Transverse colon (tissue), 4 donors: Measurements from ENCODE around the gene MCM3AP. TPM values are rescaled to one million over a fixed set of nuclear protein-coding genes. Genes with fewer than 3 reads are reported as not detected.

Source experiments
- DNase-seq: peaks from one replicate; pipeline ENCODE4 v3.0.0-alpha.2; 2019
- H3K27ac ChIP-seq, 4 donors: fragments of 200-600 bp; sonication (generic); 2 replicates each; pipeline ENCODE4 v1.5.1; 2016 to 2018; ENCODE audit warnings: inconsistent platforms in 4 of 4
- H3K27me3 ChIP-seq: fragments of 200-600 bp; sonication (generic); 2 replicates; pipeline ENCODE4 v1.5.1; 2017; ENCODE audit warnings: inconsistent platforms
- H3K36me3 ChIP-seq, 4 donors: fragments of 200-600 bp; sonication (generic); 2 replicates each; pipeline ENCODE4 v1.5.1; 2017 to 2019; ENCODE audit warnings: inconsistent platforms in 4 of 4
- H3K4me1 ChIP-seq, 4 donors: fragments of 200-600 bp; sonication (generic); 2 replicates each; pipeline ENCODE4 v1.5.1; 2017 to 2020; ENCODE audit warnings: inconsistent platforms in 4 of 4
- H3K4me3 ChIP-seq, 4 donors: fragments of 200-600 bp; sonication (generic); 1 replicate in 1 of 4; 2 replicates in 3 of 4; pipeline versions ENCODE4 v1.5.1 to v1.6.1; 2017 to 2019; ENCODE audit warnings: inconsistent platforms in 4 of 4
- H3K9me3 ChIP-seq, 2 donors: fragments of 200-600 bp; sonication (generic); 2 replicates each; pipeline ENCODE4 v1.5.1; 2017 to 2019; ENCODE audit warnings: inconsistent platforms in 2 of 2
- CTCF ChIP-seq, 5 experiments: fragments of 200-600 bp in 3 of 5; fragments of 450-650 bp in 2 of 5; sonication (generic) in 3 of 5; IDR thresholded peaks; 1 replicate in 2 of 5; 2 replicates in 3 of 5; pipeline ENCODE4 v1.5.1; 2016 to 2017; ENCODE audit warnings: antibody characterized with exemption in 5 of 5, inconsistent platforms in 3 of 5, mild to moderate bottlenecking in 2 of 5, moderate library complexity in 1 of 5
- EP300 ChIP-seq: sonication (generic); formaldehyde crosslinking; IDR thresholded peaks from one replicate; pipeline ENCODE4 v1.6.1; 2017; ENCODE audit warnings: antibody characterized with exemption, low read depth
- POLR2A ChIP-seq: fragments of 450-650 bp; IDR thresholded peaks from one replicate; pipeline ENCODE4 v1.6.1; 2016; ENCODE audit warnings: antibody characterized with exemption, mild to moderate bottlenecking, moderate library complexity
- POLR2AphosphoS5 ChIP-seq, 3 donors: sonication (generic); formaldehyde crosslinking; IDR thresholded peaks; one replicate each; pipeline ENCODE4 v1.6.1; 2016; ENCODE audit warnings: antibody characterized with exemption in 3 of 3
- whole genome bisulfite sequencing, 2 donors: methylation state at CpG; one replicate each; pipeline ENCODE4 v1.1.5; 2018; ENCODE audit warnings: low coverage in 1 of 2; 5-methylcytosine and 5-hydroxymethylcytosine counted together
- in situ Hi-C, 4 donors: fragments of 200-750 bp; cut with MboI; loops; one replicate each; pipeline versions ENCODE4 v1.15.0 to v1.15.1; 2017; ENCODE audit warnings: low sequenced_read_pairs in 3 of 4, low pct_ligation_motif_present in 1 of 4, low pct_unique_long_range_greater_than_20kb in 1 of 4
- intact Hi-C: fragments of 100-400 bp; cut with DNase I; formaldehyde crosslinking; loops from one replicate; pipeline ENCODE4 v1.15.1; 2023; ENCODE audit warnings: low total_unique reads
- total RNA-seq, 4 donors: library from RNA; depleted of rRNA; stranded (reverse); fragments of >200 nt; gene quantifications; one replicate each; pipeline ENCODE4 v1.1.0, GENCODE V29; 2016

The MCM3AP gene
- total RNA-seq, 4 donors from 2014 or later: 87.4 to 348 (median 108) TPM

GRCh38 chr21:46189213-46189958 lies 96.0 kb downstream of the MCM3AP start:
- WGBS, 2 donors: 72 to 80% methylated on average over 4 to 9 of the region's 9 CpGs
- Histone ChIP-seq H3K27me3 (no peaks in the 10 kb centered on the region), H3K27ac (peak overlapping the region; percentile 29 to 60 (median 46)), H3K4me3 (no peak overlapping the region), H3K4me1 (peaks cover 0 to 13% (median 6%) of the 10 kb centered on the region in 4 donors), H3K36me3 (peaks cover 0 to 10% (median 0%) of the 10 kb centered on the region in 4 donors), H3K9me3 (no peaks in the 10 kb centered on the region)
- in situ Hi-C loops (no loop called here), intact Hi-C loops (no loop called here)
- no peak for TF ChIP-seq POLR2A
- no peak for TF ChIP-seq CTCF (IDR thresholded peaks at IDR 0.05)
- TF ChIP-seq EP300: no peak
- no peak for TF ChIP-seq POLR2AphosphoS5 (IDR thresholded peaks at IDR 0.05)
- DNase-seq: no peak

- Histone ChIP-seq H3K36me3 (peaks cover 0 to 1% (median 0%) of the 10 kb centered on the region in 4 donors), H3K27ac (peak overlapping the region; percentile 29 to 60 (median 46)), H3K4me1 (peaks cover 0 to 13% (median 8%) of the 10 kb centered on the region in 4 donors), H3K9me3 (no peaks in the 10 kb centered on the region), H3K4me3 (no peak overlapping the region), H3K27me3 (no peaks in the 10 kb centered on the region)
- 66 to 69% methylated on average over 15 to 17 of the region's 17 CpGs for WGBS, 2 donors
- TF ChIP-seq CTCF (IDR thresholded peaks at IDR 0.05) (no peak), POLR2AphosphoS5 (IDR thresholded peaks at IDR 0.05) (no peak), POLR2A (no peak), EP300 (no peak)
- intact Hi-C loops: no loop called here
- in situ Hi-C loops: no loop called here
- no peak for DNase-seq
Measured at GRCh38 chr21:46188226-46189212, 96.9 kb downstream of the MCM3AP start.

DNA sequence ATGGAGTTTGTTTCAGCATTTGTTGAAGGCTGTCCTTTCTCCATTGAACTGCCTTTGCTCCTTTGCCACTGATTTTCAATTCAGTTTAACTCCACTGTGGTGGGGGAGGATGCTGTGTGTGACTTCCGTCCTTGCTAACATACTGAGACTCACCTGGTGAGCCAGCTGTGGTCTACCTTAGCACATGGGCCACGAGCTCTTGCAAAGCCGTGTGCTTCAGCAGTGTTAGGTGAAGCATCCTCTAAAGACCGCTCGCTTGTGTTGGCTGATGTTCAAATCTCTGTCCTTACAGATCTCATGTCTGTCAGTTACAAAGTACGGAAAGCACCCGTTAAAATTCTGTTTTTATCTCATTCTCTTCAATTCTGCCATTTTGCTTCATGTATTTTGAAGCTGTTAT lies 97.6 kb downstream of the MCM3AP start:
- intact Hi-C loops (no loop called here), in situ Hi-C loops (no loop called here)
- Histone ChIP-seq H3K27me3 (no peaks in the 10 kb centered on the region), H3K27ac (peak overlapping the region in 2 of 4 donors; percentile 29 to 60), H3K4me3 (no peak overlapping the region), H3K4me1 (peaks cover 0 to 13% (median 8%) of the 10 kb centered on the region in 4 donors), H3K36me3 (no peaks in the 10 kb centered on the region), H3K9me3 (no peaks in the 10 kb centered on the region)
- no peak for DNase-seq
- TF ChIP-seq CTCF (IDR thresholded peaks at IDR 0.05) (no peak), EP300 (no peak), POLR2AphosphoS5 (IDR thresholded peaks at IDR 0.05) (no peak), POLR2A (no peak)
- whole genome bisulfite sequencing, 2 donors: 88 to 90% methylated on average over 7 of the region's 7 CpGs

GRCh38 chr21:46187261-46187660 lies 98.2 kb downstream of the MCM3AP start:
- Histone ChIP-seq H3K27ac (no peak overlapping the region), H3K27me3 (no peaks in the 10 kb centered on the region), H3K4me1 (peaks cover 0 to 13% (median 8%) of the 10 kb centered on the region in 4 donors), H3K4me3 (no peak overlapping the region), H3K9me3 (no peaks in the 10 kb centered on the region), H3K36me3 (no peaks in the 10 kb centered on the region)
- DNase-seq: no peak
- WGBS, 2 donors: 90 to 98% methylated on average over 8 of the region's 8 CpGs
- in situ Hi-C loops (no loop called here), intact Hi-C loops (no loop called here)
- no peak for TF ChIP-seq POLR2AphosphoS5 (IDR thresholded peaks at IDR 0.05)
- no peak for TF ChIP-seq POLR2A
- no peak for TF ChIP-seq CTCF (IDR thresholded peaks at IDR 0.05)
- TF ChIP-seq EP300: no peak
